GM12878 (cell line): Measurements from ENCODE around the gene HOXA2.

Source experiments
- ESRRA ChIP-seq: IDR thresholded peaks from 2 replicates; pipeline ENCODE4 v1.6.1; 2012; ENCODE audit warnings: mild to moderate bottlenecking, low read length, improper control_type of control experiment
- ETV6 ChIP-seq, 2 experiments: fragments of 450-650 bp in 1 of 2; IDR thresholded peaks in 1 of 2; conservative IDR thresholded peaks in 1 of 2; 2 replicates each; pipeline ENCODE4 v1.6.1; 2014; ENCODE audit warnings: antibody characterized with exemption in 1 of 2, borderline replicate concordance in 1 of 2, low read depth in 1 of 2, mild to moderate bottlenecking in 1 of 2, moderate library complexity in 1 of 2
- HDAC6 ChIP-seq: fragments of 200-600 bp; sonication (generic); IDR thresholded peaks from one replicate; pipeline ENCODE4 v1.8.0; 2017; ENCODE audit warnings: antibody characterized with exemption; ENCODE audit not compliant: unreplicated experiment
- JUND ChIP-seq: IDR thresholded peaks from 2 replicates; pipeline ENCODE4 v1.6.1; 2012; ENCODE audit warnings: low read depth, mild to moderate bottlenecking, low read length, improper control_type of control experiment, moderate library complexity
- POLR2A ChIP-seq: IDR thresholded peaks from 2 replicates; pipeline ENCODE4 v1.6.1; 2011; ENCODE audit warnings: low read depth, mild to moderate bottlenecking, low read length
- TCF12 ChIP-seq: IDR thresholded peaks from 2 replicates; pipeline ENCODE4 v1.6.1; 2011; ENCODE audit warnings: low read depth, mild to moderate bottlenecking, low read length
- YBX1 ChIP-seq: fragments of 450-650 bp; IDR thresholded peaks from 2 replicates; pipeline ENCODE4 v1.6.1; 2016; ENCODE audit warnings: antibody characterized with exemption
- ZNF274 ChIP-seq: IDR thresholded peaks from one replicate; pipeline ENCODE4 v1.8.0; 2011; ENCODE audit not compliant: insufficient read length, insufficient read depth
- TF ChIP-seq, protein P1 (sequence below): IDR thresholded peaks from 2 replicates; pipeline ENCODE4 v1.6.1; 2012; ENCODE audit warnings: mild to moderate bottlenecking, low read depth, low read length

DNA sequence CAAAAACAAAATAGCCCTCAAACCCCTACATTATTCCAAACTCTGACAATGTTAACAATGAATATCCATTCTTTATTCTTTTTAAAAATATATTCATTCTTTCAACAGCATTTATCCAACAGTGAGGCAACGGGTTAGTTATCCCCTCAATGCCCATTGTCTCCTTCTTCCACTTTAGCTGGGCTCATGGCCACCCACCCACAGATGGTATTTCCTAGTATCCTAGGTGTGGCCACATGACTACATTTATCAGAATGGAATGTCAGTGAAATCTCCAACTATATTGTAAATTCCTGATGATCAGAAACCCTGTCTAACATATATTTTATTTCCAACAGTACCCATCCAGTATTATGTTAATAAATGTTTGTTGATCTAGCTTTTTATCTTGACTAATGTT, 20.3 kb downstream of the HOXA2 start:
- no peak for TF ChIP-seq ESRRA
- TF ChIP-seq, protein P1, sequence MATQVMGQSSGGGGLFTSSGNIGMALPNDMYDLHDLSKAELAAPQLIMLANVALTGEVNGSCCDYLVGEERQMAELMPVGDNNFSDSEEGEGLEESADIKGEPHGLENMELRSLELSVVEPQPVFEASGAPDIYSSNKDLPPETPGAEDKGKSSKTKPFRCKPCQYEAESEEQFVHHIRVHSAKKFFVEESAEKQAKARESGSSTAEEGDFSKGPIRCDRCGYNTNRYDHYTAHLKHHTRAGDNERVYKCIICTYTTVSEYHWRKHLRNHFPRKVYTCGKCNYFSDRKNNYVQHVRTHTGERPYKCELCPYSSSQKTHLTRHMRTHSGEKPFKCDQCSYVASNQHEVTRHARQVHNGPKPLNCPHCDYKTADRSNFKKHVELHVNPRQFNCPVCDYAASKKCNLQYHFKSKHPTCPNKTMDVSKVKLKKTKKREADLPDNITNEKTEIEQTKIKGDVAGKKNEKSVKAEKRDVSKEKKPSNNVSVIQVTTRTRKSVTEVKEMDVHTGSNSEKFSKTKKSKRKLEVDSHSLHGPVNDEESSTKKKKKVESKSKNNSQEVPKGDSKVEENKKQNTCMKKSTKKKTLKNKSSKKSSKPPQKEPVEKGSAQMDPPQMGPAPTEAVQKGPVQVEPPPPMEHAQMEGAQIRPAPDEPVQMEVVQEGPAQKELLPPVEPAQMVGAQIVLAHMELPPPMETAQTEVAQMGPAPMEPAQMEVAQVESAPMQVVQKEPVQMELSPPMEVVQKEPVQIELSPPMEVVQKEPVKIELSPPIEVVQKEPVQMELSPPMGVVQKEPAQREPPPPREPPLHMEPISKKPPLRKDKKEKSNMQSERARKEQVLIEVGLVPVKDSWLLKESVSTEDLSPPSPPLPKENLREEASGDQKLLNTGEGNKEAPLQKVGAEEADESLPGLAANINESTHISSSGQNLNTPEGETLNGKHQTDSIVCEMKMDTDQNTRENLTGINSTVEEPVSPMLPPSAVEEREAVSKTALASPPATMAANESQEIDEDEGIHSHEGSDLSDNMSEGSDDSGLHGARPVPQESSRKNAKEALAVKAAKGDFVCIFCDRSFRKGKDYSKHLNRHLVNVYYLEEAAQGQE, result no peak
- TF ChIP-seq HDAC6, result no peak
- TF ChIP-seq TCF12, result no peak
- no peak for TF ChIP-seq JUND
- no peak for TF ChIP-seq ZNF274
- TF ChIP-seq POLR2A, result no peak
- no peak for TF ChIP-seq YBX1
- TF ChIP-seq ETV6 (conservative IDR thresholded peaks at IDR 0.05 in 1 of 2, IDR thresholded peaks at IDR 0.05 in 1 of 2; ENCODE audit: borderline replicate concordance in 1 of 2, low read depth in 1 of 2), result no peak
